Mesenchymal stem cell (in vitro differentiated cells and primary cell): ENCODE data around the gene MPP3.

ENCODE experiments used
- DNase-seq: peaks from one replicate; pipeline ENCODE4 v3.0.0-alpha.2; 2013
- H2AFZ ChIP-seq: one replicate; pipeline ENCODE4 v1.6.1; 2013; ENCODE audit warnings: low read depth, mild to moderate bottlenecking, control low read depth, inconsistent platforms, low read length, moderate library complexity
- H2AK5ac ChIP-seq: 2 replicates; pipeline ENCODE4 v1.6.1; 2013; ENCODE audit warnings: low read length, moderate library complexity, mild to moderate bottlenecking, inconsistent platforms; ENCODE audit not compliant: severe bottlenecking
- H2BK120ac ChIP-seq: one replicate; pipeline ENCODE4 v1.6.1; 2013; ENCODE audit warnings: low read depth, mild to moderate bottlenecking, inconsistent platforms, low read length, moderate library complexity
- H2BK12ac ChIP-seq, 2 experiments: one replicate each; pipeline ENCODE4 v1.6.1; 2013; ENCODE audit warnings: inconsistent platforms in 2 of 2, low read length in 2 of 2, mild to moderate bottlenecking in 2 of 2, moderate library complexity in 2 of 2, control low read depth in 1 of 2
- H2BK15ac ChIP-seq: one replicate; pipeline ENCODE4 v1.6.1; 2013; ENCODE audit warnings: mild to moderate bottlenecking, low read depth, inconsistent platforms; ENCODE audit not compliant: poor library complexity, severe bottlenecking
- H2BK5ac ChIP-seq: 2 replicates; pipeline ENCODE4 v1.6.1; 2013; ENCODE audit warnings: low read depth, mild to moderate bottlenecking, low read length, control low read depth, inconsistent platforms; ENCODE audit not compliant: poor library complexity, severe bottlenecking
- H3K14ac ChIP-seq, 2 experiments: one replicate each; pipeline ENCODE4 v1.6.1; 2013; ENCODE audit warnings: inconsistent platforms in 2 of 2, low read length in 2 of 2, control low read depth in 1 of 2, mild to moderate bottlenecking in 1 of 2, moderate library complexity in 1 of 2
- H3K18ac ChIP-seq, 2 experiments: one replicate each; pipeline ENCODE4 v1.6.1; 2013; ENCODE audit warnings: inconsistent platforms in 2 of 2, low read length in 2 of 2, control low read depth in 1 of 2, low read depth in 1 of 2, mild to moderate bottlenecking in 1 of 2
- H3K23ac ChIP-seq, 2 experiments: one replicate each; pipeline ENCODE4 v1.6.1; 2013; ENCODE audit warnings: inconsistent platforms in 2 of 2, low read length in 2 of 2, mild to moderate bottlenecking in 2 of 2, moderate library complexity in 2 of 2, control low read depth in 1 of 2
- H3K27ac ChIP-seq: 2 replicates; pipeline ENCODE4 v1.5.1; 2013; ENCODE audit warnings: mild to moderate bottlenecking, moderate library complexity, low read length, control low read depth, inconsistent platforms; ENCODE audit not compliant: poor library complexity, severe bottlenecking
- H3K27me3 ChIP-seq, 2 experiments: 2 replicates each; pipeline versions ENCODE4 v1.6.1 to v1.7.0; 2013; ENCODE audit warnings: low read length in 2 of 2, mild to moderate bottlenecking in 2 of 2, moderate library complexity in 2 of 2, control low read depth in 1 of 2, inconsistent platforms in 1 of 2; ENCODE audit not compliant: control insufficient read depth in 1 of 2, insufficient read depth in 1 of 2
- H3K36me3 ChIP-seq, 2 experiments: 2 replicates each; pipeline versions ENCODE4 v1.6.1 to v1.7.0; 2013; ENCODE audit warnings: low read length in 2 of 2, control low read depth in 1 of 2, inconsistent platforms in 1 of 2, low read depth in 1 of 2, mild to moderate bottlenecking in 1 of 2; ENCODE audit not compliant: insufficient read depth in 2 of 2, control insufficient read depth in 1 of 2
- H3K4ac ChIP-seq, 2 experiments: one replicate each; pipeline ENCODE4 v1.6.1; 2013; ENCODE audit warnings: inconsistent platforms in 2 of 2, low read length in 2 of 2, mild to moderate bottlenecking in 2 of 2, moderate library complexity in 2 of 2, control low read depth in 1 of 2, low read depth in 1 of 2
- H3K4me1 ChIP-seq: 2 replicates; pipeline ENCODE4 v1.6.1; 2013; ENCODE audit warnings: low read depth, low read length, control low read depth; ENCODE audit not compliant: control insufficient read depth, insufficient read depth
- H3K4me2 ChIP-seq: 2 replicates; pipeline ENCODE4 v1.6.1; 2013; ENCODE audit warnings: low read length, mild to moderate bottlenecking, inconsistent platforms; ENCODE audit not compliant: poor library complexity, severe bottlenecking
- H3K4me3 ChIP-seq, 2 experiments: 2 replicates each; pipeline versions ENCODE4 v1.5.1 to v1.7.0; 2013; ENCODE audit warnings: low read length in 2 of 2, mild to moderate bottlenecking in 2 of 2, control low read depth in 1 of 2, low read depth in 1 of 2; ENCODE audit not compliant: insufficient read depth in 1 of 2
- H3K79me1 ChIP-seq: replicated peaks from 2 replicates; pipeline ENCODE4 v1.6.1; 2013; ENCODE audit warnings: mild to moderate bottlenecking, control low read depth, low read length, inconsistent platforms; ENCODE audit not compliant: poor library complexity, severe bottlenecking
- H3K9ac ChIP-seq: 2 replicates; pipeline ENCODE4 v1.7.0; 2013; ENCODE audit warnings: mild to moderate bottlenecking, low read length, moderate library complexity
- H3K9me3 ChIP-seq: 2 replicates; pipeline ENCODE4 v1.7.0; 2013; ENCODE audit warnings: mild to moderate bottlenecking, low read length; ENCODE audit not compliant: control insufficient read depth
- H4K8ac ChIP-seq: one replicate; pipeline ENCODE4 v1.6.1; 2013; ENCODE audit warnings: inconsistent platforms, mild to moderate bottlenecking, low read length, moderate library complexity
- H4K91ac ChIP-seq: one replicate; pipeline ENCODE4 v1.6.1; 2013; ENCODE audit warnings: mild to moderate bottlenecking, low read length, inconsistent platforms
- WGBS: methylation state at CpG from one replicate; pipeline ENCODE4 v1.1.7; 2013; ENCODE audit warnings: mixed read lengths; 5-methylcytosine and 5-hydroxymethylcytosine counted together

The MPP3 gene

DNA sequence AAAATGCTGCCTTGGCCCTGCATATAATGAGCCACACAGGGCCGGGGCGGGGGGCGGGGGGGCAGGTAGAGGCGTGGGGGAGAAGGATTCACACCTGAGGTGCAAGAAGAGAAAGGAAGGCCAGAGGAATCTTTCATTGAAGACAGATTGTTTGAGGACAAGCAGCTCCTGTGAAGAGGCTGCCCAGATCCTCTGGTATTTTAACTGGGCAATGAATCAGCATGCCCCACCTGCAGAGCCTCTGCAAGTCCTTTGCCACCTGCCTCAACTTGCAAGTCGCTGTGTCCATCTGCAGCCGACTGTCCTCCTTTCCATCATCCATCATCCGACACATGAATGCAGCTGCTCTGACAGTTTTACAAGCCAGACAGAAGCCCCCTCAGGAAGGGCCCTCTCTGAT lies 73.1 kb downstream of the MPP3 start:
- Histone ChIP-seq H3K27ac (no peak overlapping the region), H2AK5ac (no peak overlapping the region), H2BK12ac (no peak overlapping the region), H3K14ac (no peak overlapping the region), H4K8ac (no peak overlapping the region), H2BK5ac (no peak overlapping the region), H2BK120ac (no peak overlapping the region), H3K23ac (peak overlapping the region in 1 of 2 experiments; percentile 5), H3K18ac (no peak overlapping the region), H4K91ac (no peak overlapping the region), H3K9me3 (no peaks in the 10 kb centered on the region), H3K4me1 (peaks cover 9% of the 10 kb centered on the region), H2AFZ (no peak overlapping the region), H3K4ac (no peak overlapping the region), H3K79me1 (no peaks in the 10 kb centered on the region), H3K9ac (no peak overlapping the region), H3K27me3 (peaks cover 49 to 54% of the 10 kb centered on the region in 2 experiments), H2BK15ac (no peak overlapping the region), H3K36me3 (no peaks in the 10 kb centered on the region), H3K4me3 (no peak overlapping the region), H3K4me2 (no peak overlapping the region)
- no peak for DNase-seq
- WGBS, result 68% methylated on average over 7 of the region's 7 CpGs

DNA sequence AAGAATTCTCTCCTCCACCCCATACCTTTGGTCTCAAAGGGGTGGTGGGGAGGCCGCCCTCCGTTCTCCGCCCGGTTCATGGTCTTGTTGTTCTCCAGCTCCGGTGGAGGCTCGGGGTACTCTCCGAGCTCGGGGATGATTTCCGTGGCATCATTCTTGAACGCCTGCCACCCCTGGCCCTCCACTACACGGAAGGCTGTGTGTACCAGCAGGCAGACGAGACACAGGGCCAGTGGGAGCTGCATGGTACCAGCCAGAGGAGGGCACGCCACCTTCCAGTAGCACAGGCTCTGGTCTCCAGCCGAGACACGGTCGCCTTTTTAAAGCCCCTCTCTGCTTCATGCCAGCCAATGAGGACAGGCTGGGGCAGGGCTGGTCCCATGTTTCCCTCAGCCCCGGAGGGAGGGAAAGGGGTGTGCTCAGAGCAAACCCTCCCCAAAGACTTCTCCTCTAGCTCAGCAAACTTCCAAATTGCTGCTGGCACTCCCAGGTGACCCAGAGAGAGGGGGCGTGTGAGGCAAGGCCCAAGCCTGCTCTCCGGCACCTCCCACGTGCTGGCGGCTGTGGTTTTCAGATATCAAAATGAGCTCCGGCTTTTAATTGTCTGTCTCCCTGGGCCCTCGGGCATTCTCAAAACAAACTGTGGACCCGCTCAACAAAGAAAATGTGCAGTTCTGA lies 74.3 kb downstream of the MPP3 start, which contains the start of gene SOST:
Gene SOST (minus strand): TSS at position 295 of the 678 bp plus-strand sequence. CDS start 50 bp downstream, at position 245.
- Histone ChIP-seq H4K8ac (no peak within 1 kb of the TSS), H3K4me1 (peaks cover 9% of the 10 kb centered on the region), H2AFZ (no peak within 1 kb of the TSS), H3K27ac (no peak within 1 kb of the TSS), H3K9ac (no peak within 1 kb of the TSS), H3K14ac (no peak within 1 kb of the TSS), H3K4me2 (no peak within 1 kb of the TSS), H3K18ac (no peak within 1 kb of the TSS), H4K91ac (no peak within 1 kb of the TSS), H3K23ac (peak within 1 kb of the TSS in 1 of 2 experiments; percentile 79), H3K4me3 (peak within 1 kb of the TSS in 1 of 2 experiments; percentile 26), H3K79me1 (no peaks in the 10 kb centered on the region), H2BK120ac (no peak within 1 kb of the TSS), H2BK12ac (no peak within 1 kb of the TSS), H2BK5ac (no peak within 1 kb of the TSS), H2AK5ac (no peak within 1 kb of the TSS), H3K4ac (no peak within 1 kb of the TSS), H3K36me3 (no peaks in the 10 kb centered on the region), H3K27me3 (peaks cover 58 to 63% of the 10 kb centered on the region in 2 experiments), H2BK15ac (no peak within 1 kb of the TSS), H3K9me3 (no peaks in the 10 kb centered on the region)
- 89% methylated on average over 24 of the region's 24 CpGs for WGBS
- DNase-seq, result no peak

DNA sequence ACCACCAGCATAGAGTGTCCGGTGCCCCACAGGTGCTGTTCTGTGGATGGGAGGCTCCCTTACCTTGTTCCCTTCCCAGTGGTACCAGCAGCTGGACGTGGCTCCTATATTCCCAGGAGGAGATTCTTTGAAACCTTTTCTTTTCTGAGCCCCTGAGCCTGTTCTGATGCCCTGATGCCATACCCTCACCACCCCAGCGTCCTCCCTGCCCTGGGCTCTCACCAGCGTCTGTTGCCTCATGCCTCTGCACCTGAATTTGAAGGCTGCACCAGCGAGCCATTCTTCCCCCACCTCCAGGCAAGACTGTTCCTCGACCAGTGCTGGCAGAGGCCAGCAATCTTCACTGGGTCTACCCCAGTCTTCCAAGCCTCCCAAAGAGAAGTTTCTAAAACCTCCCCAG lies 74.9 kb downstream of the MPP3 start:
- Histone ChIP-seq H2AK5ac (no peak overlapping the region), H3K27ac (no peak overlapping the region), H3K4me1 (peaks cover 9% of the 10 kb centered on the region), H3K27me3 (peaks cover 63 to 67% of the 10 kb centered on the region in 2 experiments), H2BK120ac (no peak overlapping the region), H3K18ac (no peak overlapping the region), H3K14ac (no peak overlapping the region), H4K8ac (no peak overlapping the region), H2AFZ (no peak overlapping the region), H3K4me2 (no peak overlapping the region), H3K79me1 (no peaks in the 10 kb centered on the region), H3K36me3 (no peaks in the 10 kb centered on the region), H3K9me3 (no peaks in the 10 kb centered on the region), H3K9ac (no peak overlapping the region), H2BK12ac (no peak overlapping the region), H3K4ac (no peak overlapping the region), H2BK15ac (no peak overlapping the region), H3K23ac (no peak overlapping the region), H3K4me3 (no peak overlapping the region), H2BK5ac (no peak overlapping the region), H4K91ac (no peak overlapping the region)
- no peak for DNase-seq
- 85% methylated on average over 6 of the region's 6 CpGs for WGBS

DNA sequence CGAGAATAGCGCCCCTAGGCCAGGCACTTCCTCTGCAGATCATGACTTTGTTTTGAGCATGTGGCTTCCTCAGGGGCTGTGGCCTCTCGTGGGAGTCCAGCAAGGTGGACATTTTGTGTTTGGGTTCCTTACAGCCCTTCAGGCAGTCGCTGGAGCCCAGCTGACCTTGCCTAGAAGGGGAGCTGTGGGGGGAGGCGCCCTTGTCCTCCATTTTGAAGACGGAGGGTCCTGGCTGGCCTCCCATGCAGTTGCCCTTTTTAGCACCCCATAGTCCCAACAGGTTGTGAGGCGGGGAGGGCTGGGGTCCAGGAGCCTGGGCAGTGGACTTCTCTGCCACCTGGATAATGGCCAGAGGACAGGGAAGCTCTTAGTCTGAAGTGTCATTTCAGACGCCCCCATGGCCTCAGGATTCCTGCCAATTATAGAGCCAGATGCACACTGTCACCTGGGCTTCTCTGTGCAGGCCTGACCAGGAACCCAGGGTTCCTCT lies 75.7 kb downstream of the MPP3 start:
- H3K36me3 ChIP-seq, result no peaks in the 10 kb centered on the region
- no peak overlapping the region for H3K18ac ChIP-seq
- H3K27ac ChIP-seq, result no peak overlapping the region
- H3K14ac ChIP-seq, result no peak overlapping the region
- H3K9ac ChIP-seq, result no peak overlapping the region
- H3K4me3 ChIP-seq, result no peak overlapping the region
- no peak overlapping the region for H2AFZ ChIP-seq
- H3K27me3 ChIP-seq, result peaks cover 71 to 75% of the 10 kb centered on the region in 2 experiments
- H3K4ac ChIP-seq, result no peak overlapping the region
- H3K4me1 ChIP-seq, result peaks cover 9% of the 10 kb centered on the region
- no peak overlapping the region for H3K4me2 ChIP-seq
- H2BK5ac ChIP-seq, result no peak overlapping the region
- no peak overlapping the region for H3K23ac ChIP-seq
- H2AK5ac ChIP-seq, result no peak overlapping the region
- no peak for DNase-seq
- no peaks in the 10 kb centered on the region for H3K79me1 ChIP-seq
- WGBS, result 90% methylated on average over 8 of the region's 8 CpGs
- H4K91ac ChIP-seq, result no peak overlapping the region
- no peak overlapping the region for H2BK15ac ChIP-seq
- no peak overlapping the region for H2BK120ac ChIP-seq
- H4K8ac ChIP-seq, result no peak overlapping the region
- no peak overlapping the region for H2BK12ac ChIP-seq
- H3K9me3 ChIP-seq, result no peaks in the 10 kb centered on the region
